ENCODE measurements around the gene C10orf105. TPM values are rescaled to one million over a fixed set of nuclear protein-coding genes. Genes with fewer than 3 reads are reported as not detected.

Gene C10orf105
- total RNA-seq, 4 donors from 2014 or later = 0.06 to 0.17 (median 0.11) TPM; not detected in 1

GRCh38 chr10:71747551-71748523, 28.3 kb upstream of the C10orf105 start:
- Histone ChIP-seq H3K4me1 (peaks cover 58 to 72% (median 68%) of the 10 kb centered on the region in 4 donors), H3K36me3 (peaks cover 26 to 35% (median 34%) of the 10 kb centered on the region in 4 donors), H3K27ac (replicated peaks in 1 of 4) (peak overlapping the region; percentile 64 to 76 (median 68)), H3K4me3 (no peak overlapping the region), H3K27me3 (no peaks in the 10 kb centered on the region), H3K9me3 (peaks cover 0 to 4% (median 0%) of the 10 kb centered on the region in 4 donors)
- WGBS = 68% methylated on average over 10 of the region's 14 CpGs
- DNase-seq (ENCODE audit: extremely low spot score) = no peak
- intact Hi-C loops (cut with DNase I) = no loop called here
- TF ChIP-seq CTCF (IDR thresholded peaks at IDR 0.05) (no peak), POLR2A (IDR thresholded peaks at IDR 0.05; ENCODE audit: low read depth) (no peak), EP300 (IDR thresholded peaks at IDR 0.05) (no peak), POLR2AphosphoS5 (IDR thresholded peaks at IDR 0.05) (peak in 1 of 2 donors; percentile 7)

- H3K36me3 ChIP-seq = peaks cover 18 to 35% (median 27%) of the 10 kb centered on the region in 4 donors
- H3K27me3 ChIP-seq = no peaks in the 10 kb centered on the region
- peak overlapping the region; percentile 64 to 76 (median 68) for H3K27ac ChIP-seq (replicated peaks in 1 of 4)
- H3K4me3 ChIP-seq = no peak overlapping the region
- no peak for DNase-seq (ENCODE audit: extremely low spot score)
- H3K9me3 ChIP-seq = peaks cover 0 to 7% (median 0%) of the 10 kb centered on the region in 4 donors
- H3K4me1 ChIP-seq = peaks cover 58 to 64% (median 60%) of the 10 kb centered on the region in 4 donors
- WGBS = 72% methylated on average over 2 of the region's 2 CpGs
- intact Hi-C loops (cut with DNase I) = no loop called here
- no peak for TF ChIP-seq CTCF (IDR thresholded peaks at IDR 0.05)
- no peak for TF ChIP-seq POLR2AphosphoS5 (IDR thresholded peaks at IDR 0.05)
- TF ChIP-seq EP300 (IDR thresholded peaks at IDR 0.05) = no peak
- TF ChIP-seq POLR2A (IDR thresholded peaks at IDR 0.05; ENCODE audit: low read depth) = no peak
Observed at GRCh38 chr10:71747039-71747531, 27.5 kb upstream of the C10orf105 start.

- TF ChIP-seq EP300 (IDR thresholded peaks at IDR 0.05) = no peak
- TF ChIP-seq POLR2AphosphoS5 (IDR thresholded peaks at IDR 0.05) = peak; percentile 23 to 32
- intact Hi-C loops (cut with DNase I) = no loop called here
- DNase-seq (ENCODE audit: extremely low spot score) = no peak
- peaks cover 53 to 61% (median 58%) of the 10 kb centered on the region in 4 donors for H3K4me1 ChIP-seq
- peaks cover 12 to 35% (median 24%) of the 10 kb centered on the region in 4 donors for H3K36me3 ChIP-seq
- 69% methylated on average over 13 of the region's 13 CpGs for WGBS
- H3K9me3 ChIP-seq = peaks cover 0 to 7% (median 0%) of the 10 kb centered on the region in 4 donors
- H3K27me3 ChIP-seq = no peaks in the 10 kb centered on the region
- H3K4me3 ChIP-seq = no peak overlapping the region
- peak overlapping the region; percentile 64 to 76 (median 68) for H3K27ac ChIP-seq (replicated peaks in 1 of 4)
Observed at GRCh38 chr10:71746344-71747037, 26.9 kb upstream of the C10orf105 start.

- no peak for TF ChIP-seq EP300 (IDR thresholded peaks at IDR 0.05)
- TF ChIP-seq CTCF (IDR thresholded peaks at IDR 0.05) = no peak
- no peak for TF ChIP-seq POLR2A (IDR thresholded peaks at IDR 0.05; ENCODE audit: low read depth)
- TF ChIP-seq POLR2AphosphoS5 (IDR thresholded peaks at IDR 0.05) = no peak
- whole genome bisulfite sequencing = 88% methylated on average over 2 of the region's 2 CpGs
- Histone ChIP-seq H3K36me3 (peaks cover 7 to 30% (median 17%) of the 10 kb centered on the region in 4 donors), H3K9me3 (peaks cover 0 to 7% (median 0%) of the 10 kb centered on the region in 4 donors), H3K27ac (replicated peaks in 1 of 4) (peak overlapping the region in 2 of 4 donors; percentile 64 to 76), H3K4me1 (peaks cover 53 to 55% (median 54%) of the 10 kb centered on the region in 4 donors), H3K4me3 (no peak overlapping the region), H3K27me3 (no peaks in the 10 kb centered on the region)
- DNase-seq (ENCODE audit: extremely low spot score) = no peak
- intact Hi-C loops (cut with DNase I) = no loop called here
Observed at GRCh38 chr10:71745664-71746250, 26.2 kb upstream of the C10orf105 start.

Data from esophagus muscularis mucosa (tissue), 4 donors.